Measurements from ENCODE around the gene TBC1D14.

DNA sequence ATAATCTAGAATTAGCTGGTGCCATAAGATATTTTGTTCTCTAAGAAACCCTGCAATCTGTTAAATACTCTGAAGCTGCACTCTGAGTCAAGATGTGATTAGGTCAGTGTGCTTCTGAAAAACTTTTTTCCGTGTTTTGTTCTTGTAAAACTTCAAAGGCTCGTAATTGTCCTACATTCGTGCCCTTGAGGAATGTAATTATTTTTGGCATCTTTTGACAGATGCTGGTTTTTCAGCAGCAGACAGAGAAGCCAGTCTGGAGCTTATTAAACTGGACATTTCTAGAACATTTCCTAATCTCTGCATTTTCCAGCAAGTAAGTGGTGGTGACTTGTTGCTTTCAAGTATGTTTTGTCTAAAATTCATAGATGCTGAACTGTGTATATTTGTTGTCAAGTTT lies 96.8 kb downstream of the TBC1D14 start:
- TF ChIP-seq, protein P1, sequence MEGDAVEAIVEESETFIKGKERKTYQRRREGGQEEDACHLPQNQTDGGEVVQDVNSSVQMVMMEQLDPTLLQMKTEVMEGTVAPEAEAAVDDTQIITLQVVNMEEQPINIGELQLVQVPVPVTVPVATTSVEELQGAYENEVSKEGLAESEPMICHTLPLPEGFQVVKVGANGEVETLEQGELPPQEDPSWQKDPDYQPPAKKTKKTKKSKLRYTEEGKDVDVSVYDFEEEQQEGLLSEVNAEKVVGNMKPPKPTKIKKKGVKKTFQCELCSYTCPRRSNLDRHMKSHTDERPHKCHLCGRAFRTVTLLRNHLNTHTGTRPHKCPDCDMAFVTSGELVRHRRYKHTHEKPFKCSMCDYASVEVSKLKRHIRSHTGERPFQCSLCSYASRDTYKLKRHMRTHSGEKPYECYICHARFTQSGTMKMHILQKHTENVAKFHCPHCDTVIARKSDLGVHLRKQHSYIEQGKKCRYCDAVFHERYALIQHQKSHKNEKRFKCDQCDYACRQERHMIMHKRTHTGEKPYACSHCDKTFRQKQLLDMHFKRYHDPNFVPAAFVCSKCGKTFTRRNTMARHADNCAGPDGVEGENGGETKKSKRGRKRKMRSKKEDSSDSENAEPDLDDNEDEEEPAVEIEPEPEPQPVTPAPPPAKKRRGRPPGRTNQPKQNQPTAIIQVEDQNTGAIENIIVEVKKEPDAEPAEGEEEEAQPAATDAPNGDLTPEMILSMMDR (IDR thresholded peaks at IDR 0.05): no peak
- TF ChIP-seq RAD21 (IDR thresholded peaks at IDR 0.05; ENCODE audit: low read length): no peak
- no peak for TF ChIP-seq POLR2AphosphoS5 (IDR thresholded peaks at IDR 0.05; ENCODE audit: low read depth, low read length)
- no peak for TF ChIP-seq EP300 (IDR thresholded peaks at IDR 0.05; ENCODE audit: borderline replicate concordance in 1 of 2, low read depth in 1 of 2, low read length in 1 of 2)
- no peak for TF ChIP-seq NFIC (IDR thresholded peaks at IDR 0.05; ENCODE audit: borderline replicate concordance)
- no peak for TF ChIP-seq JUND (IDR thresholded peaks at IDR 0.05)
- no peak for TF ChIP-seq CHD2 (IDR thresholded peaks at IDR 0.05; ENCODE audit: low read length, partially characterized antibody)
- TF ChIP-seq YY1 (IDR thresholded peaks at IDR 0.05; ENCODE audit: low read depth): no peak
- TF ChIP-seq TAF1 (IDR thresholded peaks at IDR 0.05; ENCODE audit: borderline replicate concordance, low read depth, low read length): no peak
- no peak for TF ChIP-seq EZH2phosphoT487 (IDR thresholded peaks at IDR 0.05; ENCODE audit: borderline replicate concordance, low read depth)
- no peak for TF ChIP-seq GABPA (IDR thresholded peaks at IDR 0.05; ENCODE audit: low read depth)
- no peak for TF ChIP-seq RCOR1 (IDR thresholded peaks at IDR 0.05; ENCODE audit: low read length)
- no peak for TF ChIP-seq MXI1 (IDR thresholded peaks at IDR 0.05; ENCODE audit: low read depth, low read length)
